ENCODE measurements around the gene BCAR1. TPM values are rescaled to one million over a fixed set of nuclear protein-coding genes. Genes with fewer than 3 reads are reported as not detected.
"Not testable (repeated sequence)": the region's sequence is repeated elsewhere in the genome, so short reads cannot be mapped to it uniquely, and the experiment has no call there.

Gene BCAR1
- total RNA-seq, 1 donor from 2014 or later = 30.1 TPM

GRCh38 chr16:75240633-75241032 is 10.8 kb downstream of the BCAR1 start:
- not testable (repeated sequence) for DNase-seq (ENCODE audit: low spot score)

DNA sequence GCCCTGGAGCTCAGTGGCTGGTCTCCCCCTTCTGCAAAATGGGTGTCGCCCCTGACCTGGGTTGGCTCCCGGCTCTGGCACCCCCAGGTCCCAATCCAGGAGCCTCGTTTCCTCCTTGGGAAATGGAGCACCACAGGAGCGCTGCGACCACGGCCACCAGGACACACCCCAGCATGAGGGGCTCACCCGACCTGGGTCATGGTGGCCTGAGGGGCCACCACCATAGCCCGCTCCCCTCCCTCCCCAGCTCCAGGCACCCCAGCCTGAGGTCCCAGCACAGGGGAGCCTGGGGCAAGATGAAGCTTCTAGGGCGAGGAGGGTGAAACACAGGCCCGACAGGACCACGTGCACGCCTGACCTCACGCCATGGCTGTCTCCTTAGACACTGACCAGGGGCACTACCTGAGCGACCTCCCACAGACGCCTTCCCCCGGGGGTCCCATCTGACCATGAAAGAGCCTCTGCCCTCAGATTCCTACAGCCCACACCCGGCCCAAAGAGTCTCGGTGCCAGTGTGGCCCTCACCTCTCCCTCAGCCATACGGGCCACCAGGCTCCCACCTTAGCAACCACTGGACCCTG is 11.8 kb downstream of the BCAR1 start:
- DNase-seq (ENCODE audit: low spot score) = no peak

DNA sequence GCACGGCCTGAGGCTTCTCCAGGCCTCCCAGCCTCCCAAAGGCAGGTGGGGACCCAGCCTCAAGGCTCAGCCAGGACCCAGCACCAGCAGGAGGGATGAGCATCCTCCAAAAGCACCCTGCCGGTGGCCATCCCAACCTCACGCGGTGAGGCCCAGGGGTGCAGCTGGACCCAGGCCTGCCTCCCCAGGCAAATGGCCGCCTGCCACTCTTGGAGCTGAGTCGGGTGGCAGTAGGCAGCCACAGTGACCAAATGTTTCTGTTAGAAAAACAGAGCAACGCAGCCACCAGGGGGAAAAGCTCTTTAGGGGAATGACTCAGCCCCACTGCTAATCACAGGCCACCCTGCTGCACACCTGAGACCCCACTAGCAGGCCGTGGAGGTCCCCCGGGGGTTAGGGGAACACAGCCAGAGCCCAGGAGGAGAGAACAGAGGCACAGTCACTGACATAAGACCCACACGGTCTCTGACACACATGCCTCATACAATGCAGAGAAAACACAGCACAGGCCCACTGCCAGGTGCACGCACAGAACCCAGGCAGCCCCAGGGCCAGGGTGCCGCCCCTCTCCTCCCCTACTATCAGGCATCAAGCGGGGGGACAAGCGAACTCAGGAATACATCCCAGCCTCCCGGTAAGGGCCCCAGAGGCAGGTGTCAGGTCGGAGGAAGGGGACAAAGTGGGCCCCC is 12.4 kb downstream of the BCAR1 start:
- no peak for DNase-seq (ENCODE audit: low spot score)

GRCh38 chr16:75238132-75238852 is 13.1 kb downstream of the BCAR1 start:
- peak; percentile 97 for DNase-seq (ENCODE audit: low spot score)

DNA sequence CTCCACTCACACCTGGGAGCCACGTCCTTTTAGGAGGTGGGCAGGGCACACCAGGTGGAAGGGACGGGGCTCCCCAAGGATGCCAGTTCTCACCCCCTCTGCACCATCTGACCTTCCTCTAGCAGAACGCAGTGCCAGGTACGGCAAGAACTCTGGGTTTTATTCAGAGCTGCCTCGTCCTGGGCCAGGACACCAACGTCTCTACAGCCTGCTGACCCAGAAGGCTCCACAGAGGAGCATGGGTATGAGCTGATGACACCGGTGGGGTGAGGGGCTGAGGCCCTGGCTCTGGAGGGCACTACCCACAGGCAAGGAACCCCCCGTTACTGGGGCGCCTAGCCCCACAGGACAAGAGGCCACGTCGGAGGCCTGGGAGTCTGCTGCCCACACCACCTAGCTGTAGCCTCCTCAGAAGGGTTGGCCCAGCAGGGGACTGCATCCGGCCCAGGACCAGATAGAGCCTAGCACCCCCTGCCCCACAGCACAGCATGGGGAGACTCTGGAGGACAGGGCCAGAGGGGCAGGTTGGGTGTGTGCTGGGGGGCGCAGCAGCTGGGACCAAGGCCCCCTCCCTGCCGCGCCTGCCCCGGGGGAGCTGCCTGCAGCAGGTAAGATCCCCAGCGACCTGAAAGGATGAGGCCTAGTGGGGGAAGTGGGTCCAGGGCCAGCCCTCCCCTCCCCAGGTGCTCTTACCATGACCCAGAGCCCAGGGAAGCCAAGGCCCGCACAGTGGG is 13.9 kb downstream of the BCAR1 start:
- no peak for DNase-seq (ENCODE audit: low spot score)

DNA sequence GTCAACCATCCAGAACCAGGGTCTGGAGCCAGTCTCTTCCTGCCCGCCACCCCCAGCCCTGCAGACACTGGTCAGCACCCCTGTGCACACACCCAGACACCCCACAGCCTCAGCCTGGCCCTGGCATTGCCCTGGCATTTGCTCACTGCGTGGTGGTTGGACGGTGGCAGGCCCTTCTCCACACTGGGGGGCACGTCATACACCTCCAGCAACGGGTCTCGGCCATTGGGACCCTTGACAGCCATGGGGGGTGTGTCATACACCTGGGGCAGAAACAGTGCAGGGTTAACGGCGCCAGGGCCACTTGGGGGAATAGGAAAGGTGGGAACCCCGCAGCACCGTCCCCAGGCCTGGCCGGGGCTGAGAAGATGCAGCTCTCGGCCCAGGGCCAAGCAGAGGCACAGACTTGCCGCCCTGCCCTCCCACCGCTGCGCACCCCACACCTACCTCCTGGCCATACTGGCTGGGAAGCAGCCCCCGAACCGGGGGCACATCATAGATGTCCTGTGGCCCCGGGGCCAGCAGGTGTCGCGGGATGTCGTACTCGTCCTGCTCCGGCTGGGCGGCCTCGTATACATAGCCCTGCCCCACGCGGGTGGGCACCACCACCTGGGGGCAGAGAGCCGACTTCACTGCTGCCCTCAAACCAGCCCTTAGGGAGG is 14.6 kb downstream of the BCAR1 start:
- DNase-seq (ENCODE audit: low spot score) = no peak

DNA sequence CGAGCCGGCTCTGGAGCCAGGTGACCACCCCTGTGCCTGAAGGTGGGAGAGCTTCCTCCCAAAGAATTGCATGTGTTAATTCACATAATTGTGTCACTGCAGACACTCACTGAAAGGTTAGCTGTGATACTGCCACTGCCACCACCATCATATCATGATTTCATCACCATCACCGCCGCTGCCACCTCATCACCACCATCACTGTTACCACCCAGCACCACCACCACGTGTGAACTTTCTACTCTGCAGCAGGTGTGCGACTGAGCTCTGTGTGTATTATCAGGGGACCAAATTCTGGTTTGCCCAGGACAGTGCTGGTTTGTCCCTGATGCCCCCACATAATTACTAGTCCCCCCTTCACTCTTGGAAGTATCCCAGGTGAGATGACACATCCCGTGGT is 15.2 kb downstream of the BCAR1 start:
- no peak for DNase-seq (ENCODE audit: low spot score)

GRCh38 chr16:75235721-75236193 is 15.7 kb downstream of the BCAR1 start:
- no peak for DNase-seq (ENCODE audit: low spot score)

GRCh38 chr16:75234856-75235696 is 16.3 kb downstream of the BCAR1 start:
- DNase-seq (ENCODE audit: low spot score) = no peak

DNA sequence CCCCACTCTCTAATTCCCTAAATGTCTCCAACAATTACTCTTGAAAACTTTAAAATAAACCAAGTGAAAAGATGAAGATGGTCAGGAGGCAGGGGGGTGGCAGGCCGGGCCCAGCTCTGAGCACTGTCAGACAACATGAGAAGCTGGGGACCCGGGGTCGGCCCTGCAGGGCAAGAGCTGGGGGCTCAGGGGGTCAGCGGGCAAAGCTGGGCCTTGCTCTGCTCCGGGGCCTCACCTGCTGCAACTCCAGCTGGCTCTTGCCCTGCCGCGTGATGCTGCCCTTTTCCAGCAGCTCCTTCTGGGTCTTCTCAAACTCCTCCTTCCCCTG is 17.8 kb downstream of the BCAR1 start:
- no peak for DNase-seq (ENCODE audit: low spot score)

DNA sequence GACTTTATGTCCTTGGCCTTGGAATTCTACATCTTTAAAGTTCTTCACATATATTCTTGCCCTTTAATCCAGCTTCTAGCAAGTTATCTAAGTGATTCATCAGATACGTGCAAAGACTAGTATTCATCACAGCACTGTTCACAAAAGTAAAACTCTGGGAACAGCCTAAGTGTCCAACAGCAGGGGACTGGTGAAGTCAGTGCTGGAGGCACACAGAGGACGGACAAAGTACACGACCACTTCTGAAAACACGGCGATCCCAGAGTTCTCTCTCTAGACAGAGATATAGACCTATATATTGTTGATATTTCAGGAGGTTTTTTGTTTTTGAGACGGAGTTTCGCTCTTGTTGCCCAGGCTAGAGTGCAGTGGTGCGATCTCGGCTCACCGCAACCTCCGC is 19.9 kb downstream of the BCAR1 start:
- DNase-seq (ENCODE audit: low spot score) = no peak

DNA sequence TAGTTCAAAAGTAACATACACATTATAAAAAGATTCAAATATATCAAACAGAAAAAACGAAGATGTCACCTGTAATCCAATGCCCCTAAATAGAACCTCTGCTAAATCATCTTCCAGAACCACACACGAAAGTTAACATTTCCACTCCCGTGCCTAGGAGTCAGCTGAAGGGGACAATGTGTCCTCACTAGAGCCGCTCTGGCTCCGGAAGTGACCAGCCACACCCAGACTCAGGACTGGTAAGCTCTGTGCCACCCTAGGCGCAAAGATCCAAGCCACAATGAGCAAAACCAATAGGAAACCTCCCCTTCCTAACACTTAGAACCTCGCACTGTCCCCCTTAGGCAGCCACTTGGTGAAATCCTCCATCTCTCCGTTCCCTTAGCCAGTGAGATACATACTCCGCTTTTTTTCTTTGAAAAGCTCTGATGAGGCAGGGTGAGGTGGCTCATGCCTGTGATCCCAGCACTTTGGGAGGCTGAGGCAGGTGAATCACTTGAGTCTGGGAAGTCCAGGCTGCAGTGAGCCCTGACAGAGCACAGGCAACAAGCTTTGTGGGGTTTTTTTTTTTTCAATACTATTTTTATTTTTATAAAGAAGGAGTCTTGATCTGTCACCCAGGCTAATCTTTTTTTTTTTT is 20.8 kb downstream of the BCAR1 start:
- no peak for DNase-seq (ENCODE audit: low spot score)

DNA sequence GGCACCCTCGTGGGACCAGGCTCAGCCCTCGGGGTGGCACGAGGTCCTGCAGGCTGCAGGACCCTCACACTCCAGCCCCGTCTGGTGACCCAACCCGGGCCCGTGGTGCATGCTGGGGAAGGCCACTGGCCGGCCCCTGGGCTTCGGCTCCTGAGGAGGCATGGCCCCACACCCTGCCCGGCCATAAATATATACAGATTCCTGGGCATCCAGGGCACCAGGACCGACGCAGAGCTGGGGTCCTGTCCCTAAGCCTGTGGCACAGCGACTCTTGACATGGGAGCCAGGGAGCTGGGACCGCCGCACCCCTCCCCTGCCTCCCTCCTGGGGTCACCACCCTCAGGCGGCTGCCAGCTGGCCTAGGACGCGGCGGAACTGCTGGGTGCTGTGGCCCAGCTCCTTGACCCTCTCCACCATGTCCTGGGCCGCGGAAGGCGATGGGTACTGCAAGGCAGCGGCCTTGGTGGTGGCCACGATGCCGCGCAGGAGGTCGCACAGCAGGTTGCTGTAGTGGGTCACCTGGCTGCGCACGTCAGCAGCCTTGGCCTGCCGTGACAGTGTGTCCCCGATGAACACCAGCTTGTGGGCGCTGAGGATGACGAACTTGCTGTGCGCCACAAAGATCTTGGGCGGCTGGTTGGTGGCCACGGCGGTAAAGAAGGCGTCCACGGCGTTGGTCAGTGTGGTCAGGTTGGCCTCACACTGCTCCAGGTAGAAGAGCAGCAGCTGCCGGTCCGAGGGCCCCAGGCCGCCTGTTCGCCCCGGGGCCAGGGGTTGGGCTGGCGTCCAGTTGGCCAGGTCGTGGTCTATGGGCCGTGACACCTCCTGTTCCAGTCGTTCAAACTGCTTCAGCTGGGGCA is 22.0 kb downstream of the BCAR1 start:
- DNase-seq (ENCODE audit: low spot score) = no peak

DNA sequence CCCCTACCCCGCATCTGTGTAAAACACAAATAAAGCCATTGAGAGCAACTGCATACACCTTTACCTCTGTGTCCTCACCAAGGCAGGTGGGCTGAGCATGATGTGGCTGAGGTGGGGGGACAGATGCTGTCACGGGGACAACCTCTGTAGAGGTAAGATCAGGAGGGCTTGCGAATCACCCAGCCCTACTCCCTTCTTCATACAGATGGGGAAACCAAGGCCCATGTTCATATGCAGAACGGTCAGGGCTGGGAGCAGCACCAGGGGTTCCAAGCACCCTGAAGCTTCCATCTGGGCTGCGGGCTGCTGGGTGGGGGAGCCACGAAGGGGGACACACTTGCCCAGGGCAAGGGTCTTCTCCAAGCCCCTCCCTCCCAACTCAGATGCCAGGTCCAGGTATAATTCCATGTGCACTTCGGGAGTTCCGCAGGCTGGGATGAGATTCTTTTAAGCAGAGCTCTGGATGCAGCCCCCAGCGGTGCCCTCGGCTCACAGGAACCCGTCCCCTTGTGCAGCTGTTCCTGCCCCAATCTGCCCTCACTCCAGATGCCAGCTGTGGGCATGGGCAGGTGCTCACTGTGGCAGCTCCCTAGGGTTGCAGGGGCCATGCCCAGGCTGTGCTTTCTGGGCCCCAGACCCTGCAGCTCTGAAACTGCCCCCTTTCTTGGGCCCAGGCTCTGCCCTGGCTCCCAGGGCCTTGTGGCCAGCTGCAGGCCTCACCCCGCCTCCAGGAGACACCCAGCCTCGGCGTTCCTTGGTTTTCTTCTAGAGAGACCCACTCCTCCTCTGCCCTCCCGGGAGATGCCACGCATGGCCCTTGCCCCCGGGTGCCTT is 23.1 kb downstream of the BCAR1 start:
- no peak for DNase-seq (ENCODE audit: low spot score)

GRCh38 chr16:75227361-75228142 is 23.9 kb downstream of the BCAR1 start:
- no peak for DNase-seq (ENCODE audit: low spot score)

DNA sequence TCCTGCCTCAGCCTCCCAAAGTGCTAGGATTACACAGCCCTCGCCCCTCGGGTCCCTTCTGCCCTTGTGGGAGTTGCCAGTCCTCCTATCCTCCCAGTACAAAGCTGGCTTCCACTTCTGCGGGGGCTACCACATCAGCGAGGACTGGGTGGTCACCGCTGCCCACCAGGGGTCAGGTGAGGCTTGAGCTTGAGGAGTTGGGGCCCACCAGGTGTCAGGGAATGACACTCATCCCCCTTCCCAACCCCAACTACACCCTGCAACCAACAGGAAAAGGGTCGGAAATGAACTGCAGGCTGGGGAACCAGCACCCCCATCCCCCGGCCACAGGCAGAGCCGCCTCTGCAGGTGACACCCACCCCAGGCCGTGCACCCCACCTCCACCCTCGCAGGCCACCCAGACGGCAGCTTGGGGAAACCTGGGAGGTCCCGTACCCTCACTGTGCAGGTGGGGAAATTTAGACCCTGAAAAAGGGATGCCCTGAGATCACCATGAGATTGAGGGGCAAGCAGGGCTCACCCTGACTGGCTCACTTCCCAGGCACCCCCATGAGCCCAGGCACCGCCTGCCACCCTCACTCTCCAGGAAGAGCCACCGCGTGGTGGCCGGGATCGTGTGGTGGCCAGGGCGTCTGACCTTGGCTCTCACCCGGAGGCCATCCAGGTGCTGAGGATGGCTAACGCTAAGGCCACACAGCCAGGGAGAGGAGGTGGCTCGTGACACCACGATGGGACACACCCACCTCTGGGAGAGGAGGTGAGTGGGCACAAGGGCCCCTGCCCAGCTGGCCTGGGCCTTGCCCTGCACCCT is 24.7 kb downstream of the BCAR1 start:
- no peak for DNase-seq (ENCODE audit: low spot score)
